Mammary epithelial cell (primary cell): Measurements from ENCODE around the gene USHBP1.

Experiments used
- CTCF ChIP-seq, 2 donors: IDR thresholded peaks in 1 of 2; conservative IDR thresholded peaks in 1 of 2; 2 replicates each; pipeline ENCODE4 v1.5.1; 2011 to 2012; ENCODE audit warnings: inconsistent platforms in 2 of 2, low read length in 2 of 2, mild to moderate bottlenecking in 2 of 2, control low read depth in 1 of 2, low read depth in 1 of 2; ENCODE audit not compliant: insufficient read depth in 1 of 2; ENCODE audit errors: extremely low read depth in 1 of 2
- EZH2 ChIP-seq: IDR thresholded peaks from 2 replicates; pipeline ENCODE4 v1.6.1; 2012; ENCODE audit warnings: low read length, inconsistent platforms, borderline replicate concordance

GRCh38 chr19:17234911-17235299 lies 29.6 kb downstream of the USHBP1 start:
- TF ChIP-seq CTCF (conservative IDR thresholded peaks at IDR 0.05 in 1 of 2, IDR thresholded peaks at IDR 0.05 in 1 of 2; ENCODE audit: extremely low read depth in 1 of 2, insufficient read depth in 1 of 2, low read depth in 1 of 2, low read length in 2 of 2): no peak
- TF ChIP-seq EZH2: no peak
